GM12891 (cell line): ENCODE measurements around the gene NSF.

Experiments
- PAX5 ChIP-seq: IDR thresholded peaks from 2 replicates; pipeline ENCODE4 v1.6.1; 2011; ENCODE audit warnings: low read length, moderate library complexity, mild to moderate bottlenecking; ENCODE audit not compliant: insufficient read depth, severe bottlenecking
- POLR2A ChIP-seq: IDR thresholded peaks from 2 replicates; pipeline ENCODE4 v1.6.1; 2011; ENCODE audit warnings: low read depth, low read length, control low read depth
- POLR2AphosphoS5 ChIP-seq: IDR thresholded peaks from 2 replicates; pipeline ENCODE4 v1.6.1; 2011; ENCODE audit warnings: low read depth, low read length, control low read depth
- SPI1 ChIP-seq: IDR thresholded peaks from 2 replicates; pipeline ENCODE4 v1.6.1; 2011; ENCODE audit warnings: low read depth, low read length, control low read depth
- TAF1 ChIP-seq: IDR thresholded peaks from 2 replicates; pipeline ENCODE4 v1.6.1; 2011; ENCODE audit warnings: low read depth, low read length, control low read depth

DNA sequence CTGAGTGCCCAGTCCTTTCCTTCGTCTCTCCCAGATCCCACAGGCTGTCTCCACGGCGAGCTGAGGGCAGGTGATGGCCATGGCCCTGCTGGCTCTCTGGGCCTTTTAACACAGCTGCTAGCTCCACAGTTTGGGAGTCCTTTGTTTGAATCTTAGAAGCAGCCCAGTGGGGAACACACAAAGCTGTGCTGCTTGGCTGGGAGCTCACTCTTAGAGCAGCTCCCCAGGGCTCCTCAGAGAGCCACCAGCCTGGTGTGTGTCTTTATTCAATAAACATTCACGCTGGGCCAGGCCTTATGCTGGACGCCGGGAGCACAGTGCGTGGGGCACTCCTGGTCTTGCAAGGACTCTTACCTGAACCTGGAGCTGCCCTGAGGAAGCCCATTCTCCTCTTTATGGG lies 198.3 kb downstream of the NSF start:
- TF ChIP-seq POLR2A = no peak
- TF ChIP-seq PAX5 = no peak
- no peak for TF ChIP-seq POLR2AphosphoS5
- no peak for TF ChIP-seq TAF1
- TF ChIP-seq SPI1 = no peak
